Mesothelial cell of epicardium (in vitro differentiated cells): ENCODE results near the gene SYNDIG1L. TPM values are rescaled to one million over a fixed set of nuclear protein-coding genes. Genes with fewer than 3 reads are reported as not detected.

ENCODE experiments used
- DNase-seq, 2 experiments: peaks; one replicate each; pipeline ENCODE4 v3.0.0; 2021; ENCODE audit warnings: low spot score in 2 of 2; ENCODE audit not compliant: unreplicated experiment in 2 of 2
- H3K27ac Mint-ChIP-seq: 2 replicates; pipeline ENCODE4 v1.8.0; 2021; ENCODE audit warnings: mixed read lengths
- H3K27me3 Mint-ChIP-seq: 2 replicates; pipeline ENCODE4 v1.8.0; 2021; ENCODE audit warnings: low read depth, mixed read lengths
- H3K36me3 Mint-ChIP-seq: 2 replicates; pipeline ENCODE4 v1.8.0; 2021; ENCODE audit warnings: mixed read lengths
- H3K4me1 Mint-ChIP-seq: 2 replicates; pipeline ENCODE4 v1.8.0; 2021; ENCODE audit warnings: mixed read lengths
- H3K4me3 Mint-ChIP-seq: 2 replicates; pipeline ENCODE4 v1.8.0; 2021; ENCODE audit warnings: mild to moderate bottlenecking, moderate library complexity, mixed read lengths
- H3K9me3 Mint-ChIP-seq: 2 replicates; pipeline ENCODE4 v1.8.0; 2021; ENCODE audit warnings: mixed read lengths
- total RNA-seq: library from RNA; stranded (reverse); gene quantifications from 3 replicates; pipeline ENCODE4 v1.2.1, GENCODE V29; 2021
- TF ChIP-seq, protein P1 (sequence below): fragments of 200-600 bp; sonication (generic); IDR thresholded peaks from one replicate; pipeline ENCODE4 v1.5.0; 2021; ENCODE audit warnings: antibody characterized with exemption; ENCODE audit not compliant: unreplicated experiment

Gene SYNDIG1L
- total RNA-seq, 1 donor from 2014 or later, result 0.58 TPM

DNA sequence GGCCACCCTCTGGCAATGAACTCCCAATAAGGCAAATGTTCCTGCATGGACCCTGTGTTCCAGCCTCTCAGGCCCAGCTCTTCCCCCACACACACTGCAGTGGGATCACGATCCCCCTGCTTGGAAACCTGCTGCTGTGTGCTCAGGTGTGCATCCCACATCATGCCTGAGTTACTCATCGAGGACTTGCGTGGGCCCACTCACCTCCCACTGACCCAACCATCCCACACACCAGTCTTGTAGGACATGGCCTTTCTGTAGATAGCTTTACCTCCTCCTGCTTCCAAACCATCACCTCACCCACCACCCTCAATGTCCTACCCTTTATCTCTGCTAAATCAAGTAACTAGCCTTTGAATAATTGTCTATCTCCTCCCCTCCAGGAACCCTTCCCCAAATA lies 42.5 kb upstream of the SYNDIG1L start:
- Mint-ChIP-seq H3K27ac (no peak overlapping the region), H3K36me3 (peaks cover 14% of the 10 kb centered on the region), H3K4me3 (no peak overlapping the region), H3K9me3 (no peaks in the 10 kb centered on the region), H3K27me3 (no peaks in the 10 kb centered on the region), H3K4me1 (no peaks in the 10 kb centered on the region)
- no peak for DNase-seq
- TF ChIP-seq, protein P1, sequence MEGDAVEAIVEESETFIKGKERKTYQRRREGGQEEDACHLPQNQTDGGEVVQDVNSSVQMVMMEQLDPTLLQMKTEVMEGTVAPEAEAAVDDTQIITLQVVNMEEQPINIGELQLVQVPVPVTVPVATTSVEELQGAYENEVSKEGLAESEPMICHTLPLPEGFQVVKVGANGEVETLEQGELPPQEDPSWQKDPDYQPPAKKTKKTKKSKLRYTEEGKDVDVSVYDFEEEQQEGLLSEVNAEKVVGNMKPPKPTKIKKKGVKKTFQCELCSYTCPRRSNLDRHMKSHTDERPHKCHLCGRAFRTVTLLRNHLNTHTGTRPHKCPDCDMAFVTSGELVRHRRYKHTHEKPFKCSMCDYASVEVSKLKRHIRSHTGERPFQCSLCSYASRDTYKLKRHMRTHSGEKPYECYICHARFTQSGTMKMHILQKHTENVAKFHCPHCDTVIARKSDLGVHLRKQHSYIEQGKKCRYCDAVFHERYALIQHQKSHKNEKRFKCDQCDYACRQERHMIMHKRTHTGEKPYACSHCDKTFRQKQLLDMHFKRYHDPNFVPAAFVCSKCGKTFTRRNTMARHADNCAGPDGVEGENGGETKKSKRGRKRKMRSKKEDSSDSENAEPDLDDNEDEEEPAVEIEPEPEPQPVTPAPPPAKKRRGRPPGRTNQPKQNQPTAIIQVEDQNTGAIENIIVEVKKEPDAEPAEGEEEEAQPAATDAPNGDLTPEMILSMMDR, result no peak

DNA sequence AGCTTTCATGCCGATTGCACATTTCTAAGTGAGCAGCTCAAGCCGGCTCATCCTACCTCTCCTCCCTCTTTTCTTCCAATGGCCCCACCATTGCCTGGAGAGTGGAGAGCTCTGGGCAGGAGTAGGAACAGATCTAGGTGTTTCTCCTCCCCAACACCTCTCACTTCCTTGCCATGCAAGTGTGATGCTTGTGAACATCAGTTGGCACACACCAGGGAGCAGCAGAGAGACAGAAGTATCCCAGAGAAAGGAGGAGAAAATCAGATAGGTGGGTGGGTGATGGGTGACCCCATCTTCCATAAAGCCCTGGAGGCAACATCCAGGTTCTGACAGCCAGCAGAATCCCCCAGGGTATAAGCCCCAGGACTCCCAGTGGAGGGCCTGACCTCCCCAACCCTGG lies 39.3 kb upstream of the SYNDIG1L start:
- no peak for DNase-seq
- H3K36me3 Mint-ChIP-seq, result no peaks in the 10 kb centered on the region
- TF ChIP-seq, protein P1, result no peak
- no peaks in the 10 kb centered on the region for H3K9me3 Mint-ChIP-seq
- no peaks in the 10 kb centered on the region for H3K4me1 Mint-ChIP-seq
- no peak overlapping the region for H3K4me3 Mint-ChIP-seq
- H3K27ac Mint-ChIP-seq, result no peak overlapping the region
- no peaks in the 10 kb centered on the region for H3K27me3 Mint-ChIP-seq

DNA sequence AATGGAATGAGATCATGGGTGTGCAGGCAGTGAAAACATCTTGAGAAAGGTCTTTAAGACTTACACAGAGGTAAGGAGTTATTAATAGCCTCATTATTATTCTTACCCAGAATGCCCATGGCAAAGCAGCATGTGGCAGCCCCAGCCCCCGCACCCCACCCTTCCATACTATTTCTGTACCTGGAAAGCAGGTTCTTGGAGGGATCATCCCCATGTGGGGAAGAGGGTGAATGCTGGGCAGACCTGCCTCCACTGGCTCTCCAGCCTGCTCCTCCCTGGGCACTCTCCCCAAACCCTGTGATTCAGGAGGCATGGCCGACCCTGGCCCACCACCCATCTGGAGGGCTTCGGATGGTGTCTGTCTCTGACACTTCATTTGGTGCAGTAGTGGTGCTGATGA lies 38.8 kb upstream of the SYNDIG1L start:
- H3K4me1 Mint-ChIP-seq, result peaks cover 2% of the 10 kb centered on the region
- TF ChIP-seq, protein P1, result no peak
- H3K27ac Mint-ChIP-seq, result no peak overlapping the region
- H3K27me3 Mint-ChIP-seq, result no peaks in the 10 kb centered on the region
- no peaks in the 10 kb centered on the region for H3K36me3 Mint-ChIP-seq
- no peaks in the 10 kb centered on the region for H3K9me3 Mint-ChIP-seq
- H3K4me3 Mint-ChIP-seq, result no peak overlapping the region
- DNase-seq, result no peak

DNA sequence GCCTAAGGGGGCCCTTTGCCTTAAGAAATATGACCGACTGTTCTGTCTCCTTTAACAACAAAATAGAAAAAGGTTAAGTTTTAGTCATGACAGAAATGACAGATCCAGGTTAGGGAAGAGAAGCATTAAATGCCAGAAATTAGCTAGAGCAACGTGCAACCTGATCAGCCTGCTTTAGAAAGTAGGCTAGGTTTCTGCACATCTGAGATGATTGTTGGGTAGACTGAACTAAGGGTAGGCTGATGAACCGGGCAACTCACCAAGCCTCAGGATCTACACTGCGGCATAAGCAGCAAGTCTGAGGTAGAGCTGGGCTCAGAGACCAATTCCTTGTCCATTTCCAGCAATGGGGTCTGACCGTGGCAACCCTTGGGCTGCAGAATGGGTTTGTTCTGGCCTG lies 37.7 kb upstream of the SYNDIG1L start:
- no peaks in the 10 kb centered on the region for H3K27me3 Mint-ChIP-seq
- DNase-seq, result no peak
- H3K27ac Mint-ChIP-seq, result no peak overlapping the region
- no peaks in the 10 kb centered on the region for H3K9me3 Mint-ChIP-seq
- H3K36me3 Mint-ChIP-seq, result no peaks in the 10 kb centered on the region
- H3K4me3 Mint-ChIP-seq, result no peak overlapping the region
- H3K4me1 Mint-ChIP-seq, result peaks cover 2% of the 10 kb centered on the region
- TF ChIP-seq, protein P1, result no peak

DNA sequence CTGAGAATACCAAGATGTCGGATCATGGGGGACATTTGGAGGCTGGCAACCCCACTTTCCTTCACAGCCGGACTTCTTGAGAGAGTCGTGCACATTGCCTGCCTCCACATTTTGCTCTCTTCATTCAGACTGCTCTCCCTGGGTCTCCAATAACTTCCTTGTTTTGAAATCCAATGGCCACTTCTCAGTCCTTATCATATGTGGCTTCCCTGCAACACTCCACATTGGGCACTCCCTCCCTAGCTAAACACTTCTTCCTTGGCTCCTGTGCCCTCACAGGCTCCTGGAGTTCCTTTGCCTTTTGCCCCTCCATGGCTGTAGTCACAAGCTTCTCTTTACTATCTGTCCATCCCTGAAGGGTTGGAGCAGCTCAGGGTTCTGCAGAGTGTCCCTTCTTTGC lies 37.0 kb upstream of the SYNDIG1L start:
- no peak overlapping the region for H3K27ac Mint-ChIP-seq
- no peaks in the 10 kb centered on the region for H3K27me3 Mint-ChIP-seq
- no peaks in the 10 kb centered on the region for H3K9me3 Mint-ChIP-seq
- DNase-seq, result no peak
- TF ChIP-seq, protein P1, result no peak
- H3K4me1 Mint-ChIP-seq, result peaks cover 2% of the 10 kb centered on the region
- no peak overlapping the region for H3K4me3 Mint-ChIP-seq
- H3K36me3 Mint-ChIP-seq, result no peaks in the 10 kb centered on the region

DNA sequence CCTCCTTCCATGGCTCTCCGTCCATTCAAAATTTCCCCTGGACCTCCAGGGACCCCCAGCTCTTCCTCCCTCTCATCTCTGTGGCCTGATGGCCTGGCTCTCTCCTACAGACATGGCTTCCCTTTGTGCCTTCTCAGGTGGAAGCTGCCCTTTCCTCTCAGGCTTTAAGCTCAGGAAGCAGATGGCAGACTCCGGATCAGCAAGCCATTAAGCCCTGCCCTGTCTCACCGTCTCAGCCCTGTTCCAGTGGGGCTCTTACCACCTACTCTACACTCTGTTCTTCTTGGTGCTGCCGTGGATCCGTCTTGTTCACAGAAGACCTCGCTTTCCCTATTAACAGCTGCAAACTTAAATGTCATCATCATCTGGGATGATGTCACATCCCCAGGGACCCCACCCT lies 34.0 kb upstream of the SYNDIG1L start:
- Mint-ChIP-seq H3K36me3 (peaks cover 1% of the 10 kb centered on the region), H3K27me3 (no peaks in the 10 kb centered on the region)

More for the DNA sequence above, 34.0 kb upstream of the SYNDIG1L start:
- Mint-ChIP-seq H3K4me3 (no peak overlapping the region), H3K9me3 (no peaks in the 10 kb centered on the region), H3K27ac (no peak overlapping the region), H3K4me1 (peaks cover 2% of the 10 kb centered on the region)
- TF ChIP-seq, protein P1, result no peak
- no peak for DNase-seq
